Epithelial cell of proximal tubule (primary cell): ENCODE measurements around the gene CLIC1. TPM values are rescaled to one million over a fixed set of nuclear protein-coding genes. Genes with fewer than 3 reads are reported as not detected.

ENCODE experiments used
- DNase-seq: peaks from one replicate; pipeline ENCODE4 v3.0.0-alpha.2; 2011; ENCODE audit warnings: low read depth
- H3K4me3 ChIP-seq: 2 replicates; pipeline ENCODE4 v1.5.1; 2011; ENCODE audit warnings: low read depth, mild to moderate bottlenecking, low read length
- CTCF ChIP-seq: conservative IDR thresholded peaks from 2 replicates; pipeline ENCODE4 v1.5.1; 2012; ENCODE audit warnings: low read depth, mild to moderate bottlenecking, low read length
- total RNA-seq: library from RNA; depleted of rRNA; stranded (reverse); fragments of >200 nt; gene quantifications from 2 replicates; pipeline ENCODE4 v1.2.3, GENCODE V29; 2015

The CLIC1 gene
- total RNA-seq, 1 donor from 2014 or later = 938 TPM

- TF ChIP-seq CTCF = no peak
- no peak for DNase-seq
- H3K4me3 ChIP-seq = peak overlapping the region; percentile 95
Observed at GRCh38 chr6:31733734-31734133, 2.6 kb downstream of the CLIC1 start.

DNA sequence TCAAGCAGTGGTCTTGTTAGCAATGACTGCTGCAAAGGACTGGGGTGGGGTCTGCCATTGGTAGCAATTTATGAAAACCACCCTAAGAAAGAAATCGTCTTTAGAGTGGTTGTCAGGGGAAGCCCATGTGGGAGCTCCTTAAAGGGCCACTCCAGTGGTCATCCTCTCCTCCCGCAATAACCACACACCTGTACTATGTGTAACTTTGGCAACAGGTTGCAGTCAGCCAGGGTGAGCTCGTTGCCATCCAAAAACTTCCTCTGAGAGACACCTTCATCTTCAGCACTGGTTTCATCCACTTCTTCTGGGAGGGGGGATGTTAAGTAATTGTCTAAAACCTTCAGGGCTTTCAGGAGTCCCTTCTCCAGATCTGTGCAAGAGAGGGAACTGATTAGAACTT lies 4.3 kb downstream of the CLIC1 start:
- no peak for TF ChIP-seq CTCF
- H3K4me3 ChIP-seq = no peak overlapping the region
- DNase-seq = no peak

- peak overlapping the region; percentile 69 for H3K4me3 ChIP-seq
- TF ChIP-seq CTCF = no peak
- DNase-seq = no peak
Observed at GRCh38 chr6:31730631-31731086, 5.7 kb downstream of the CLIC1 start.

GRCh38 chr6:31729979-31730630 lies 6.2 kb downstream of the CLIC1 start:
- no peak for DNase-seq
- no peak for TF ChIP-seq CTCF
- H3K4me3 ChIP-seq = peak overlapping the region; percentile 69

DNA sequence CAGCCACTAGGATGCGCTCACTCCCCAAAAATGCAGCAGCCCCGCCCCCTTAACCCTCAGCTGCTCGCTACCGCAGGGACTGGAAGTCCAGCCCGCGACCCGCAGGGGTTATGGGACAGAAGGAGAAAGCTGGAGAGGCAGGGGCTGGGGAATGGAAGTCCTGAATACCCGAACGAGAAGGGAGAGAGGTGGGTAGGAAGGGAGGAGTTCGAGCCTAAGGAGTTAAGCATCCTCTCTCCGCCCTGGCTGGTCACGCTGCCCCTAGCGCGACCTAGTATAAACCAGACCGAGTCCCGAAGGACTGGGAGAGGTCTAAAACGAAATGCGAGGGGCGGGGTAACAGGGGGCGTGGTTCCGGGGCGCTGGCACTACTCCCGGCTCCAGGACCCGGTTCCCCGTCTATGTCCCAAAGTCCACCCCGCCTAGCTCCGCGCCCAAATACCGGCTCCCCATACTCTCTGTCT lies 6.8 kb downstream of the CLIC1 start:
- TF ChIP-seq CTCF = no peak
- no peak for DNase-seq
- H3K4me3 ChIP-seq = peak overlapping the region; percentile 69

DNA sequence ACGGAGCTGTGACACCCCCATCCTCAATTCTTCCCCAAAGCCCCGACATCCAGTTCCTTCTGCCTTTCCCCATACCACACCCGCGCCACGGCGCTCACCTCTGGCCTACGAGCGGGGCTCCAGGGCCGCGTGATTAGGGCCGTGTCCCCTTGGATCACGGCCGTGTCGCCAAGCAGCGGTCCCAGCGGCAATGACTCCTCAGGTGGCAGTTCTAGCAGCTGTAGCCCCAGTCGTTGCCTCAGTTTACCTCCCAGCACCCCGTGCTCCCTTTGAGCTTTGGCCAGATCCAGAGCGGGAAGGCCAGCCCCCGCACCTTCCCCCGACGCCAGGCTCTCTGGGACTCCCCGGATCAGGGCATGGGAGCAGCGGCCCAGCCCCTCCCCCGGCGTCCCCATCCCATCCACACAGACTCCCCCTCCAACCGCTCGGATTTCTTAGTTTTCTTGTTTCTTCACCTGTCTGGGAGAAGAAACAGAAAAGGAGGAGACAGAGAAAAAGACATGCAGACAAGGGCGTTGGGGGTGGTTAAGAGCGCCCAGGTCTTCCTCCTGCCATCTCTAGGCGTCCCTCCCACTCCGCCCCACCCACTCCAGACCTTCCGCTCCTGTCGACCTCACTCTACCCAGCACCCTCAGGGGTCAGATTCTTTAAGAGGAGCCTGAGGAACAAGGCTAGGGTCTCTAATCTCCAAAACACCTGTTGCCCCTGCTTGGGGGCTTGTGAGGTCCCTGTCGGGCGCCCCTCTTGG lies 7.4 kb downstream of the CLIC1 start, which contains the start of gene DDAH2:
Gene DDAH2 (minus strand): TSS at position 533 of the 748 bp plus-strand sequence. CDS start 138 bp downstream, at position 395.
- peak within 1 kb of the TSS; percentile 69 for H3K4me3 ChIP-seq
- no peak for DNase-seq
- TF ChIP-seq CTCF = peak; percentile 72
